ENCODE data around the gene ANXA2R. TPM values are rescaled to one million over a fixed set of nuclear protein-coding genes. Genes with fewer than 3 reads are reported as not detected.

The ANXA2R gene
- total and polyA plus RNA-seq, 2 of the 13 experiments (the other 11 are each of a cell fraction or from before 2014, with no cell fraction given), result 0.95 to 1.3 TPM

DNA sequence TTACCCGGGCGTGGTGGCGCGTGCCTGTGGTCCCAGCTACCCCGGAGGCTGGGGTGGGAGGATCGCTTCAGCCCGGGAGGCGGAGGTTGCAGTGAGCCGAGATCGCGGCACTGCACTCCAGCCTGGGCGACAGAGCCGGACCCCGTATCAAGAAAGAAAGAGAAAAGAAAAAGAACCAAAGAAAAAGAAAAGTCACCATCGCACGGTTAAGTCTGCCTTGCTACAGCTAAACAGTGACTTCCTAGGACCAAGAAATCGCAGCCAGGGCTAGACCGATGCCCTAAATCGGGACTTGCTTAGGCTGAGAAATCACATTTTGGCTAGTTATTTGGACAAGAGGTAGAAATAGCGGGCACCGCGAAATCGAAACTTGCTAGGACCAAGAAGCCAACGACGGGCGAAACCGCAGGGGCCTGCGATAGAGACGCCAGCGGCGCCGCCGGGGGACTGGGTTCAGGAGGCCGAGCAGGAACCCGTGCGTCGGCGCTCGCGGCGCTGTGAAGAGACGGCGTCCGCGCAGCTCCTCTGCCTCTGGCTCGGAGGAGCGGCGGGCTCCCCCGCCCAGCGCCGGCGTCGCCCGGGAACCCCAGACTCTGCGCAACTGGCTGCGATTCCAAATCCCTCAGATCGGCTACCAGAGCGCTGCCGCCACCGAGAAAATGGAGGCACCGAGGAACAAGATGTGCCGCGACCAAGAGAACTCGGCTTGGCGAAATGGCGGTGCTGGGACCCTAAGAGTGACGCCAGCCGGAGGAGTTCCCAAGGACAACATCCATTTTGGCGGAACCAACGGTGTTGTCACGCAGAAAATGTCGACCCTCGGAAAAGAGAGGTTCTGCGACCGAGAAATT, 26.1 kb upstream of the ANXA2R start (continued):
- TF ChIP-seq ZNF343 (CRISPR knock-in tag; IDR thresholded peaks at IDR 0.05) (no peak), HES4 (CRISPR knock-in tag; IDR thresholded peaks at IDR 0.05; ENCODE audit: borderline replicate concordance) (peak; percentile 57; the same call in 1 of the 2 replicates), RERE (CRISPR knock-in tag; IDR thresholded peaks at IDR 0.05; ENCODE audit: low read depth) (0 out of 2 replicates have a peak, but pooled peaks have one; percentile 11), ELF3 (CRISPR knock-in tag; IDR thresholded peaks at IDR 0.05) (no peak), POLR2A (IDR thresholded peaks at IDR 0.05; ENCODE audit: insufficient read depth in 1 of 2, low read depth in 2 of 2, low read length in 2 of 2) (peak; percentile 49 to 51; a peak in 3 of 4 replicates), ZNF432 (CRISPR knock-in tag; IDR thresholded peaks at IDR 0.05; ENCODE audit: borderline replicate concordance) (0 out of 2 replicates have a peak, but pooled peaks have one; percentile 8), HOXA3 (CRISPR knock-in tag; IDR thresholded peaks at IDR 0.05) (peak; percentile 84), ZNF430 (CRISPR knock-in tag; IDR thresholded peaks at IDR 0.05) (0 out of 2 replicates have a peak, but pooled peaks have one; percentile 72), ZNF775 (CRISPR knock-in tag; IDR thresholded peaks at IDR 0.05; ENCODE audit: borderline replicate concordance) (no peak), SALL2 (CRISPR knock-in tag; IDR thresholded peaks at IDR 0.05) (peak; percentile 12), ZNF431 (CRISPR knock-in tag; IDR thresholded peaks at IDR 0.05; ENCODE audit: borderline replicate concordance, low read depth) (0 out of 2 replicates have a peak, but pooled peaks have one; percentile 8), KDM1A (CRISPR knock-in tag; IDR thresholded peaks at IDR 0.05) (no peak), U2AF1 (optimal IDR thresholded peaks at IDR 0.05; ENCODE audit: low read depth, low read length) (peak; percentile 92), MZF1 (CRISPR knock-in tag; IDR thresholded peaks at IDR 0.05; ENCODE audit: borderline replicate concordance) (0 out of 2 replicates have a peak, but pooled peaks have one; percentile 55), TEAD2 (CRISPR knock-in tag; IDR thresholded peaks at IDR 0.05) (0 out of 2 replicates have a peak, but pooled peaks have one; percentile 18), HDAC1 (CRISPR knock-in tag; IDR thresholded peaks at IDR 0.05) (no peak), ZNF10 (CRISPR knock-in tag; IDR thresholded peaks at IDR 0.05; ENCODE audit: borderline replicate concordance, low read depth) (no peak), ZNF235 (CRISPR knock-in tag; IDR thresholded peaks at IDR 0.05; ENCODE audit: borderline replicate concordance) (peak; percentile 71; the same call in 1 of the 2 replicates)
- TF ChIP-seq, protein P1, sequence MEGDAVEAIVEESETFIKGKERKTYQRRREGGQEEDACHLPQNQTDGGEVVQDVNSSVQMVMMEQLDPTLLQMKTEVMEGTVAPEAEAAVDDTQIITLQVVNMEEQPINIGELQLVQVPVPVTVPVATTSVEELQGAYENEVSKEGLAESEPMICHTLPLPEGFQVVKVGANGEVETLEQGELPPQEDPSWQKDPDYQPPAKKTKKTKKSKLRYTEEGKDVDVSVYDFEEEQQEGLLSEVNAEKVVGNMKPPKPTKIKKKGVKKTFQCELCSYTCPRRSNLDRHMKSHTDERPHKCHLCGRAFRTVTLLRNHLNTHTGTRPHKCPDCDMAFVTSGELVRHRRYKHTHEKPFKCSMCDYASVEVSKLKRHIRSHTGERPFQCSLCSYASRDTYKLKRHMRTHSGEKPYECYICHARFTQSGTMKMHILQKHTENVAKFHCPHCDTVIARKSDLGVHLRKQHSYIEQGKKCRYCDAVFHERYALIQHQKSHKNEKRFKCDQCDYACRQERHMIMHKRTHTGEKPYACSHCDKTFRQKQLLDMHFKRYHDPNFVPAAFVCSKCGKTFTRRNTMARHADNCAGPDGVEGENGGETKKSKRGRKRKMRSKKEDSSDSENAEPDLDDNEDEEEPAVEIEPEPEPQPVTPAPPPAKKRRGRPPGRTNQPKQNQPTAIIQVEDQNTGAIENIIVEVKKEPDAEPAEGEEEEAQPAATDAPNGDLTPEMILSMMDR (CRISPR knock-in tag; IDR thresholded peaks at IDR 0.05), result peak; percentile 1; the same call in 1 of the 2 replicates
- TF ChIP-seq, protein P2, sequence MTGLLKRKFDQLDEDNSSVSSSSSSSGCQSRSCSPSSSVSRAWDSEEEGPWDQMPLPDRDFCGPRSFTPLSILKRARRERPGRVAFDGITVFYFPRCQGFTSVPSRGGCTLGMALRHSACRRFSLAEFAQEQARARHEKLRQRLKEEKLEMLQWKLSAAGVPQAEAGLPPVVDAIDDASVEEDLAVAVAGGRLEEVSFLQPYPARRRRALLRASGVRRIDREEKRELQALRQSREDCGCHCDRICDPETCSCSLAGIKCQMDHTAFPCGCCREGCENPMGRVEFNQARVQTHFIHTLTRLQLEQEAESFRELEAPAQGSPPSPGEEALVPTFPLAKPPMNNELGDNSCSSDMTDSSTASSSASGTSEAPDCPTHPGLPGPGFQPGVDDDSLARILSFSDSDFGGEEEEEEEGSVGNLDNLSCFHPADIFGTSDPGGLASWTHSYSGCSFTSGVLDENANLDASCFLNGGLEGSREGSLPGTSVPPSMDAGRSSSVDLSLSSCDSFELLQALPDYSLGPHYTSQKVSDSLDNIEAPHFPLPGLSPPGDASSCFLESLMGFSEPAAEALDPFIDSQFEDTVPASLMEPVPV (CRISPR knock-in tag; IDR thresholded peaks at IDR 0.05), result peak; percentile 61; the same call in 1 of the 2 replicates
